ENCODE results near the gene HOXB6. TPM values are rescaled to one million over a fixed set of nuclear protein-coding genes. Genes with fewer than 3 reads are reported as not detected.
A peak's percentile ranks its signal among the peaks of the same experiment; 100 is the strongest.

The HOXB6 gene
- total RNA-seq, 2 experiments from 2014 or later = 0.60 to 0.68 TPM

GRCh38 chr17:48624118-48624517 lies 19.3 kb upstream of the HOXB6 start:
- Mint-ChIP-seq H3K4me1 (peaks cover 20% of the 10 kb centered on the region), H3K36me3 (ENCODE audit: low read depth) (no peaks in the 10 kb centered on the region), H3K27me3 (peaks cover 91% of the 10 kb centered on the region), H3K27ac (no peak overlapping the region), H3K4me3 (no peak overlapping the region), H3K9me3 (no peaks in the 10 kb centered on the region)
- ChIA-PET POLR2A (interaction anchor here (2.8 kb wide), 1 partner anchor 12 kb away, joined by 10 read pairs; no protein-coding TSS in a partner anchor), CTCF (interaction anchor here (1.2 to 3.5 kb wide), 4 partner anchors 9 to 544 kb away, joined by 3 to 27 read pairs (median 4); no protein-coding TSS in a partner anchor)
- DNase-seq = no peak

DNA sequence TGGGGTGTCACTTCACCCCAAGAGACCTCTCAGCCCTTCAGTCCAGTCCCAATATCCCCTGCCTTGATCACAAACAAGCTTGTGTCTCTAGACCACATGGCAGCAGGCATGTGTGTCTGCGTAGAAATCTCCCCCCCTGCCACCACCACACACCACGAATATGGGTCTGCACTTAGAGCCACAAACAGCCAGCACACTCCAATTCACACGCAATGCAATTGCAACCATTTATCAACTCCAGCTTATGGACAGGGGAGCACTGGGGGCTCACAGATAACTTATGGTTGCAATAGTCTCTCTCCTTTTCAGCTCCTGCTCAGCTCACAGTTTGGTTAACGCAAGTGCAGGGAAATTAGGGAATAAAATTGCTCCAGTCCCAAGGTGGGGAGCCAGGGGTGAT lies 18.8 kb upstream of the HOXB6 start:
- Mint-ChIP-seq H3K4me3 (no peak overlapping the region), H3K27ac (no peak overlapping the region), H3K36me3 (ENCODE audit: low read depth) (no peaks in the 10 kb centered on the region), H3K9me3 (no peaks in the 10 kb centered on the region), H3K27me3 (peaks cover 91% of the 10 kb centered on the region), H3K4me1 (peaks cover 22% of the 10 kb centered on the region)
- ChIA-PET CTCF (interaction anchor here (1.2 to 3.5 kb wide), 4 partner anchors 9 to 544 kb away, joined by 3 to 27 read pairs (median 4); no protein-coding TSS in a partner anchor), POLR2A (no interaction called here)
- no peak for DNase-seq

GRCh38 chr17:48622857-48623256 lies 18.1 kb upstream of the HOXB6 start:
- no peaks in the 10 kb centered on the region for H3K9me3 Mint-ChIP-seq
- CTCF ChIA-PET = interaction anchor here (1.2 to 3.5 kb wide), 3 partner anchors 10 to 13 kb away, joined by 5 to 27 read pairs (median 9); no protein-coding TSS in a partner anchor
- no peak overlapping the region for H3K27ac Mint-ChIP-seq
- no peak overlapping the region for H3K4me3 Mint-ChIP-seq
- H3K27me3 Mint-ChIP-seq = peaks cover 91% of the 10 kb centered on the region
- POLR2A ChIA-PET = interaction anchor here (0.8 kb wide), 1 partner anchor 14 kb away, joined by 3 read pairs; no protein-coding TSS in a partner anchor
- no peaks in the 10 kb centered on the region for H3K36me3 Mint-ChIP-seq (ENCODE audit: low read depth)
- DNase-seq = no peak
- H3K4me1 Mint-ChIP-seq = peaks cover 27% of the 10 kb centered on the region

DNA sequence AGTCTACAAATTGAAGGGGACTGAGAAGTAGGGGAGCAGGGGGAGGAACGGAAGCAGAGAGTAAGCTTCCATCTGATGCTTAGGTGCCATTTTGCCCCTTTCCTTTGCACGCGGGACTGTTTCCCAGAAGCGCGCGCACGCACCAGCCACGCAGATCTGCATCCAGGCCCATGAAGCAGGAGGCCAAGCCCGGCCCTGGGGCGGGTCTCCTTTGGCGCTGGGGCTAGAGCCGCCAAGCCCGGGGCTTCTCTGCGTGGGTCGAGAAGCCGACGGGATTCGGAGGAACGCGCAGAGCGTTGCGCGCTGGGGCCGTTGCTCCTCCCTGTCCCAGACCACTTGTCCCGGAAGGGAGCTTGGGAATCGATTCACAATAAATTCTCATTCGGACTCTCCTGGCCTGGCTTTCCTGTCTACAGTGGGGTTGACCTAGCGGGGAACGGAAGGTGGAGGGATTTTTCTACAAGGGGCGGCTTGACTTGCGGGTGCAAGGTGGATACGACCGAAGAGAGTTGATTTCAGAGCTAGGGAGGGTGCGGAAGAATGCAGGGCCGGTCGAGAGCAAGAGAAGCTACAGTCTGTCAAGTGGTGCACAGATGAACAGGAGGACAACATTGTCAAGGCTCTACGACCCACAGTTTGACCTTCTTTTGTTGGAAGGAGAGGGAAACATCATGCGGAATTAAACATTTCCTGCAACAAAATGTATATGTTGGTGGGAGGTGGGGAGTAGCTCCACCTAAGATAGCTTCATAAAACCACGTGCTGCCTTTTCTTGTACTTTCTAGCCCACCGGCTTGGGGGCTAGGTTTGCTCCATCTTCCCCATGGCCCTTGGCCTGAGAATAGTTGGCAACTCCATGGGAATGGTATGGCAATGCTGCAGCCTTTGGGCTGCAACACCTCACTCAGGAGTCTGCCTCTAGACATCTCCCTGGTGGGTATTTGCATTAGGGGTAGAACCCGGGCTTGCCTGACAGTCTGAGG lies 16.9 kb upstream of the HOXB6 start:
- ChIA-PET CTCF (interaction anchor here (1.2 to 4.1 kb wide), 5 partner anchors 9 to 29 kb away, joined by 3 to 27 read pairs (median 9); partner anchors contain the start of gene HOXB5), POLR2A (no interaction called here)
- H3K4me1 Mint-ChIP-seq = peaks cover 32% of the 10 kb centered on the region
- no peak overlapping the region for H3K27ac Mint-ChIP-seq
- peaks cover 91% of the 10 kb centered on the region for H3K27me3 Mint-ChIP-seq
- H3K4me3 Mint-ChIP-seq = no peak overlapping the region
- H3K9me3 Mint-ChIP-seq = no peaks in the 10 kb centered on the region
- no peaks in the 10 kb centered on the region for H3K36me3 Mint-ChIP-seq (ENCODE audit: low read depth)
- DNase-seq = no peak

- ChIA-PET POLR2A (no interaction called here), CTCF (interaction anchor here (1.2 to 4.1 kb wide), 5 partner anchors 8 to 27 kb away, joined by 3 to 27 read pairs (median 9); partner anchors contain the start of gene HOXB5)
- no peak for DNase-seq
- Mint-ChIP-seq H3K27ac (no peak overlapping the region), H3K9me3 (no peaks in the 10 kb centered on the region), H3K27me3 (peaks cover 93% of the 10 kb centered on the region), H3K4me1 (peaks cover 25% of the 10 kb centered on the region), H3K4me3 (no peak overlapping the region), H3K36me3 (ENCODE audit: low read depth) (peaks cover 2% of the 10 kb centered on the region)
Measured at GRCh38 chr17:48620461-48621139, 15.8 kb upstream of the HOXB6 start.

GRCh38 chr17:48619826-48620449 lies 15.2 kb upstream of the HOXB6 start:
- H3K4me3 Mint-ChIP-seq = no peak overlapping the region
- POLR2A ChIA-PET = interaction anchor here (1.7 kb wide), 1 partner anchor 572 kb away, joined by 7 read pairs; the partner anchor contains the start of gene NFE2L1

DNA sequence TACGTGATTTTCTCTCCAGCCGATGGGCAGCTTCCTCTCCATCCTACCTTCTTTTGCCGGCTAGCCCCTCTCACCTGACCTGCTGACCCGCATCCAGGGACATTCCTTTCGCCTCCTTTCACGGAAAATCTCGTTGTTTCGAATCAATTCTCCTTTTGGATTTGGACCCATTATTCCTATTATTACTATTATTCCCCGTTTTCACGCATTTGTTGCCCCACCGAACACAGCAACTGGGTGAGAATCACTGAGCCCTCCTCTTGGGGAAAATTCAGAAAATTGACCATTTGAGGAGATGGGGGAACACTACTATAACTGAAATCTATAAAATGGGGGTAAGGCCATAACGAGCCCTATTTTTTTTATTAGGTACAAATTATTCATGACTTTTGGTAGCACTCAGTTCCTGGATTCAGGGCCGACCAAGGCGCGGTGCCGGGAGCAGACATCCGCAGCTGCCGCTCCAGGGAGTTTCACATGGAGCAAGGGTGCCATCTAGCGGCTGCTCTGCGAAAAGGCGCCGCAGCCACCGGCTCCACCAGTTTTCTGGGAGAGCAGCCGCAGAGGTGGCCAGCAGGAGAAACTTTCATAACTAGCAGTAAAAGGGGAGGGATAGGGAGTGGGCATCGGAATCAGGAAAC lies 13.6 kb upstream of the HOXB6 start:
- H3K36me3 Mint-ChIP-seq (ENCODE audit: low read depth) = peaks cover 2% of the 10 kb centered on the region
- ChIA-PET POLR2A (interaction anchor here (0.8 to 1.7 kb wide), 4 partner anchors 10 to 570 kb away, joined by 4 to 7 read pairs (median 4); partner anchors contain the start of genes HOXB5 and NFE2L1), CTCF (interaction anchor here (0.6 to 4.1 kb wide), 24 partner anchors 9 to 592 kb away, joined by 3 to 14 read pairs (median 4); partner anchors contain the start of gene HOXB5)
- DNase-seq = peak; percentile 84
- peaks cover 93% of the 10 kb centered on the region for H3K27me3 Mint-ChIP-seq
- H3K27ac Mint-ChIP-seq = no peak overlapping the region
- H3K4me3 Mint-ChIP-seq = no peak overlapping the region
- peaks cover 32% of the 10 kb centered on the region for H3K4me1 Mint-ChIP-seq
- no peaks in the 10 kb centered on the region for H3K9me3 Mint-ChIP-seq

More at GRCh38 chr17:48619826-48620449, 15.2 kb upstream of the HOXB6 start:
- Mint-ChIP-seq H3K27ac (no peak overlapping the region), H3K36me3 (ENCODE audit: low read depth) (peaks cover 2% of the 10 kb centered on the region), H3K9me3 (no peaks in the 10 kb centered on the region), H3K27me3 (peaks cover 94% of the 10 kb centered on the region), H3K4me1 (peaks cover 24% of the 10 kb centered on the region)
- DNase-seq = no peak
- CTCF ChIA-PET = interaction anchor here (2.0 to 4.1 kb wide), 2 partner anchors 18 to 27 kb away, joined by 6 to 14 read pairs; partner anchors contain the start of gene HOXB5

- ChIA-PET POLR2A (interaction anchor here (0.8 to 1.7 kb wide), 3 partner anchors 9 to 569 kb away, joined by 4 to 7 read pairs (median 5); partner anchors contain the start of genes HOXB5 and NFE2L1), CTCF (interaction anchor here (0.8 to 4.1 kb wide), 16 partner anchors 8 to 571 kb away, joined by 3 to 14 read pairs (median 4); partner anchors contain the start of gene HOXB5)
- Mint-ChIP-seq H3K27ac (no peak overlapping the region), H3K9me3 (no peaks in the 10 kb centered on the region), H3K4me3 (no peak overlapping the region), H3K4me1 (peaks cover 36% of the 10 kb centered on the region), H3K27me3 (peaks cover 90% of the 10 kb centered on the region), H3K36me3 (ENCODE audit: low read depth) (peaks cover 2% of the 10 kb centered on the region)
- DNase-seq = no peak
Measured at GRCh38 chr17:48617471-48618255, 12.9 kb upstream of the HOXB6 start.

DNA sequence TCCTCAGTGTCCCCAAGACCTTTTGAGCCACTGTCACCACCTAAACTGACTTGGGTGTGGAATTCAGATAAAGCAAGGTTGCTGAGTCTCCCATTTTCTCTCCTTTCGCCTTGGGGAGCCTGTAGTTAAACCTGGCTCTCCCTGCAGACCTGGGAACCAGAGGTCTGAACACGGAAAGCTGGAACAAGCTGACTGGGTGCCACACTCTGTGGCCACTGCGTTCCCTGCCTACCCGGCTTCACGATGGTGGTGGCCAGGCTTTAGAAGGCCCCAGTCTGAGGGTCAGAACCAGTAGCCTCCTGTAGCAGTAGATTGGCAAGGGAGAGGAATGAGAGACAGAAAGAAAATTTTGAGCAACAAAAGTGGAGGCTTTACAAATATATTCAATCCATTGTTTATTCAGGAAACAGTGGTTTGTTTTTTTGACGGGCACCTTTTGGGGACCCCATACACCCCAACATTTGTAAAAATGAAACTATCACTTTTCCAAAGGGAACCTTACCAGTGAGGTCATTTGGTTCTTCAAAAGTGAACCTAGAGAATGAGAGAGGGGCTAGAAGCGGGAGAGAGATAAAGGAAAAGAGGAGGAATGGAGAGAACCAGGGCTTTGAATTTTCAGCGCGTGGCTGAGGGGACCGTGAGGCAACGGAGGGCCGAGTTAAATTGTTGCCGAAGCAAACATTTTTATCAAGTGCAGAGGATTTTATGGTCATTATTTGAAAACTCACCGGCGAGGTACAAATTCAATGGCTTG lies 12.1 kb upstream of the HOXB6 start:
- H3K9me3 Mint-ChIP-seq = no peaks in the 10 kb centered on the region
- peaks cover 89% of the 10 kb centered on the region for H3K27me3 Mint-ChIP-seq
- H3K4me3 Mint-ChIP-seq = no peak overlapping the region
- no peak for DNase-seq
- ChIA-PET CTCF (interaction anchor here (0.7 to 4.1 kb wide), 7 partner anchors 7 to 536 kb away, joined by 3 to 14 read pairs (median 5); partner anchors contain the start of gene HOXB5), POLR2A (interaction anchor here (1.1 to 1.2 kb wide), 2 partner anchors 10 to 20 kb away, joined by 3 to 5 read pairs; no protein-coding TSS in a partner anchor)
- H3K4me1 Mint-ChIP-seq = peaks cover 42% of the 10 kb centered on the region
- H3K27ac Mint-ChIP-seq = no peak overlapping the region
- peaks cover 6% of the 10 kb centered on the region for H3K36me3 Mint-ChIP-seq (ENCODE audit: low read depth)

DNA sequence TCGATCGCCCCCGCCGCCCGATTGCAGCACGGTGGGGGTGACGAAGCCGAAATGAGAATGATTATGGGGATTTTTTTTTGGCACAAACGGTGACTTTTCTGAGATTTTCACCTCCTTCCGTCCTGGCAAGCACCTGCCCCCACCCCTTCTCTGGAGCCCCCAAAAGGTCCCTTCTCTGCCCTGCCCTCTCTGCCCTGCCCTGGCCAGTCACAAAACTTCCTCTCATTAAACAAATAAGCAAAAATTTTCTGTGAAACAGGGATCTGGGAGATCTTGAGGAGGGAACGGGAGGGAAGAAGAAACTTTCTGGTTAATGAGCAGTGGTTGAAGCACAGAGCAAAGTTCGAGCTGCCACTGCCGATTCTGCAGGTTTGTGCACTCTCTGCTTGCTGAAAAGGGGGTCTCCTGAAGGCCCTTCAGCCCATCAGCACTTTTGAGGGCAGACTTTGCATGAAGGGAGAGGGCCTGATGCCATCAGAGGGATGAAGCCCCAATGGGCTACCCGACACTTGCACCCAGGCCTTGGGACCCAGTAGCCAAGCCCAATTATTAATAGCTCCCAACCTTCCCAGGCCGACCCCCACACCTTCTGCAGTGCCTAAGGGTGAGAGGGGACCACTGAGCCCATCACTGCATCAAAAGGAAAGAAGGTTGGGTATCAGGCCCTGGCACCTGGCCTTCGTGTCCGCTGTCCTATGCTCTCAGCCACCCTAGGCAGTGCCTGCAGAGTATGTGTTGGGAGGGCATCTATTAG lies 11.4 kb upstream of the HOXB6 start:
- POLR2A ChIA-PET = interaction anchor here (0.8 to 1.2 kb wide), 3 partner anchors 9 to 21 kb away, joined by 3 to 5 read pairs (median 3); no protein-coding TSS in a partner anchor
- CTCF ChIA-PET = interaction anchor here (0.7 to 1.2 kb wide), 5 partner anchors 9 to 347 kb away, joined by 3 to 5 read pairs (median 3); partner anchors contain the start of gene HOXB5
- H3K4me3 Mint-ChIP-seq = peak overlapping the region; percentile 10
- H3K27ac Mint-ChIP-seq = peak overlapping the region; percentile 62
- no peak for DNase-seq
- H3K36me3 Mint-ChIP-seq (ENCODE audit: low read depth) = peaks cover 6% of the 10 kb centered on the region
- H3K27me3 Mint-ChIP-seq = peaks cover 89% of the 10 kb centered on the region
- no peaks in the 10 kb centered on the region for H3K9me3 Mint-ChIP-seq
- peaks cover 49% of the 10 kb centered on the region for H3K4me1 Mint-ChIP-seq

Measured in activated CD4-positive, alpha-beta memory T cell treated with anti-CD3 and anti-CD28 coated beads, Interleukin-2, amount 10 ng/mL, durations not matched to agents 7 days and 5 days (primary cell).